Measurements from ENCODE around the gene POU5F1.
"Not testable (repeated sequence)": the region's sequence is repeated elsewhere in the genome, so short reads cannot be mapped to it uniquely, and the experiment has no call there.

The POU5F1 gene

DNA sequence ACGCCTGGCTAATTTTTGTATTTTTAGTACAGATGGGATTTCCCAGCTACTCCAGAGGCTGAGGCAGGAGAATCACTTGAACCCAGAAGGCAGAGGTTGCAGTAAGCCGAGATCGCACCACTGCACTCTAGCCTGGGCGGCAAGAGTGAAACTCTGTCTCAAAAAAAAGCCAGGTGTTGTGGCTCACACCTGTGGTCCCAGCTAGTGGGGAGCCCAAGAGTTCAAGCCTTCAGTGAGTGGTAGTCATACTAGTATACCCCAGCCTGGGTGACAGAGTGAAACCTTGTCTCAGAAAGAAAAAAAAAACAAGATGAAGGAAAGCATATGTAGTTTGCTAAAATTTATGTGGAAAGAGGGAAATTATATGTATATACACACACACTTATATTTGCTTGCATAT lies 20.0 kb upstream of the POU5F1 start:
- DNase-seq: no peak

DNA sequence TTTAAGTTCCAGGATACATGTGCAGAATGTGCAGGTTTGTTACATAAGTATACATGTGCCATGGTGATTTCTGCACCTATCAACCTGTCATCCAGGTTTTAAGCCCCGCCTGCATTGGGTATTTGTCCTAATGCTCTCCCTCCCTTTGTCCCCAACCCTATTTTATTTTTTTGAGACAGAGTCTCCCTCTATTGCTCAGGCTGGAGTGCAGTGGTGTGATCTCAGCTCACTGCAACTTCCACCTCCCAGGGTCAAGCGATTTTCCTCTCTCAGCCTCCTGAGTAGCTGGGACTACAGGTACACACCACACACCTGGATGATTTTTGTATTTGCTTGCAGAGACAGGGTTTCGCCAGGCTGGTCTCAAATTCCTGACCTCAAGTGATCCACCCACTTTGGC lies 18.7 kb upstream of the POU5F1 start:
- not testable (repeated sequence) for DNase-seq

DNA sequence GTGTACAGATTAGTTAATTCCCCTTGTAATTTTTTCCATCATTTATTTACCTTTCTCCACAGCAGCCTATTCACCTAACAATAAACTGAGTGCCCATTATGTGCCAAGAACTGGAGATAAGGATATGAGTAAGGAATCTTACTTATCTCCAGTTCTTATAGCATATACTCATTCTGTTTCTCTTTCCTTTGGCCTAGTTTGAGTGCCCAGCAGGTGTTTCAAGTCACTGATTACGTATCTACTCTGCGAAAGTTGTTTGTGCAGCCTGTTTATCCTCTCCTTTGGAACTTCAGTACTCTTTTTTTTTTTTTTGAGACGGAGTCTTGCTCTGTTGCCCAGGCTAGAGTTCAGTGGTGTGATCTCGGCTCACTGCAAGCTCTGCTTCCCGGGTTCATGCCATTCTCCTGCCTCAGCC lies 17.3 kb upstream of the POU5F1 start:
- no peak for DNase-seq

DNA sequence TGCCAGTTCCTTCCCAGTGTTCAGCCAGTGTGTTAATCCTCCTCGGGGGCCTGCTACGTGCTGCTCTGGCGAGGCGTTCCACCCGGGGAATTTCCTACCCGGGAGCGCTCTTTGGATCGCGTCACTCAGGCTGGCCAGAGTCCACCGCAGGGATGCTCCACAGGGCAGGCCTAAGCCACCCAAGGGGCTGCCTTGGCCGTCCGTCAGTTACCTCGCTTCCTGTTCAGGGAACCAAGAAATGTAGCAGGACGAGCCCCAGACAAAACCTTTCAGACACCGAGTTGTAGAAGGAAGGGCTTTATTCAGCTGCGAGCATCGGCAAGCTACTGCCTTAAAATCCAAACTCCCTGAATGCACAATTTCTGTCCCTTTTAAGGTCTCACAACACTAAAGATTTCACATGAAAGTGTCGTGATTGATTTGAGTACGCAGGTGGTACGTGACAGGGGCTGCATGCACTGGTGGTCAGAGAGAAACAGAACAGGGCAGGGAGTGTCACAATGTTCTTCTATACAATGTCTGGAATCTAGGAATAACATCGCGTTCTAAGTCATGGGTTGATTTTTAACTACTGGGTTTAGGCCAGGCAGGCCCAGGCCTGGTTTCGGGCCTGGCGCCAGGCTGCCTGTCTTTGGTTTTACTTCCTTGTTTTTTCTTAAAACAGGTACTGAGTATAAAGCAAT lies 15.7 kb upstream of the POU5F1 start:
- DNase-seq: no peak

DNA sequence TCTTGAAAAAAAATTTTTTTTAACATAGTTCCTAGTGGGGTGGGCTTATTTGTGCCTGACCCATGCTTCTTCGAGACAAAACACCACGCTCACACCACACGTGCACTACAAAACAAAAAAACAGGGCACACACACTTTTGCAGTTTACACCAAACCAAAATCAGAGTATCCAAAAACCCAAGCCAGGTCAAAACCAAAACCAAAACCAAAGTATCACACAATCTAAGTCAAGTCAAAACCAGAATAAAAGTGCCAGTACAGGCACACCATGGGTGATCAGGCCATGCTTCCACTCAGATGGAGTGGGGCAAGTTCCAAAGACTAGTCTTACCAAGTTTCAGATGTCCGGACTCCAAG lies 15.2 kb upstream of the POU5F1 start:
- not testable (repeated sequence) for DNase-seq

DNA sequence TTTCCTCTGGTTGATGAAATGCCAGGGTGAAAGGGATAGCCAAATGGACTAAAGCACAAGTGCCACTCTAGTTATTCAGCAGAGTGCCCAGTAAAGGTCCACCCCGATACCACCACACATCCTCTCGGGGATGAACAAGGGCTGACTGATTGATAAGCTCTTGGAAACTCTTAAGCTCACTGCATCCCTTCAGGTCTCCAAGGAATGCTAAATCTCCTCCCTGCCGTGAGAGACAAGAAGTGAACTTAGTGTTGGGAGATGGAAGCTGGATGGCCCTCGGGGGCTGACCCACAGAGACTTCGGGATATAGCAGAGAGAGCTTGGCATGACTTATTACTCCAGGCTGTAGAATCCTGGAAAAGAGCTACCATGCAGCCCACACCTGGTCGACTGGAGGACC lies 13.4 kb upstream of the POU5F1 start:
- not testable (repeated sequence) for DNase-seq

DNA sequence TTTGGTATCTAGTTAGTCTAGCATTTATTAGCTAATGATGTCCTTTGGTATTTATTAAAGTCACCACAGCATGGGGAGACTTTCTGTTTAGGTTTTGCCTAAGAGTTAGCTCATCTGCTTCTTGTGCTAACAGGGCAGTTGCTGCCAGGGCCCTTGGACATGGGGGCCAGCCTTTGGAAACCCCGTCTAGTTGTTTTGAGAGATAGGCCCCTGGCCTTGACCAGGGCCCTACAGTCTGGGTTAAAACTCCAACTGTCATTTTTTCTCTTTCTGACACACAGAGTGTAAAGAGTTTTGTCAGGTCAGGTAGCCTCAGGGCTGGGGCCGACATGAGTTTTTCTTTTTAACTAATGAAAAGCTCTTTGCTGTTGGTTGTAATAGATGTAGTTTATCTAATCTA lies 12.8 kb upstream of the POU5F1 start:
- not testable (repeated sequence) for DNase-seq

DNA sequence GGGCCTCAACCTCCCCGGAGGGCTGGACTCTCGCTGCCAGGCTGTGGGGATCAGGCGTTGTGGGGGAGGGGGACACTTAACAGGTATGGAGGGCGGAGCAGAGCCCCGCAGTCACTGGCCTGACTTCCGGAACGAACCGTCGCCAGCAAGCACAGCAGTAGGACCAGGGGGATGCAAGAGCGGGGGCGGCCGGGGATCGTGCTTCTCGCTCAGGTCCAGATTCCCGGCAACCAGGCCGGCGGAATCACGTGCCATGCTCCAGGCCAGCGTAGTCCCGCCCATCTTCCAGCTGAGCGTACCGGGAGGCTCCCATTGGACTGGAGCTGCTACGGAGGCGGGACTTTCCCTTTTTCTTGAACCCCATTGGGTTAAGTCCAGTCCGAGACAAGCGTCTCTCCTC lies 10.0 kb upstream of the POU5F1 start:
- DNase-seq: no peak

DNA sequence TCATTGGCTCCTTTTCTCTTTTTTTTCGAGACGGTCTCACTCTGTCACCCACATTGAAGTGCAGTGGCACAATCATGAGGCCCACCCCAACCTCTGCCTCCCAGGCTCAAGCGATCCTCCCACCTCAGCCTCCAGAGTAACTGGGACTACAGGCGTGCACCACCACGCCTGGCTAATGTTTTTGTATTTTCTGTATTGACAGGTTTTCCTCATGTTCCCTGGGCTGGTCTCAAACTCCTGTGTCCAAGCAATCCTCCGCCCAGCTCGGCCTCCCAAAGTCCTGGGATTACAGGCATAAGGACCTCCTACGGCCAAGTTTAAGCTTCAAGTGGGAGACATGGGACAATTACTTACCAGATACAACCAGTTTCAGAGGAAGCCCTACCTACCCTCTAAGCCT lies 9.4 kb upstream of the POU5F1 start:
- no peak for DNase-seq

DNA sequence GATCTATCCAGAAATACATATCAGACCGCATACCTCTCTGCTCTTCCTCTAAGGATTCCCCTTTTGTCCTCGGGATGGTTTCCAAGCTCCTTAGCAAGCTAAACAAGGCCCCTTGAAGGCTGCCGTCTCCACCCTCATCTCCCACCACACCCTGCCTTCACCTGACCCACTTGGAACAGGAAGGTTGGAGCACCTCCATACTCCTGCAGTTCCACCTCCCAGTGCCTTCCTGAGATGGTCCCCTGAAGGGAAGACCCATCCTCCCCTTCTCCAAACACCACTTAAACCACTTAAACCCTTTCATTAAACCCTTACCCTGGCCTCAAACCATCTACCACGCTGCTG lies 8.5 kb upstream of the POU5F1 start:
- no peak for DNase-seq

DNA sequence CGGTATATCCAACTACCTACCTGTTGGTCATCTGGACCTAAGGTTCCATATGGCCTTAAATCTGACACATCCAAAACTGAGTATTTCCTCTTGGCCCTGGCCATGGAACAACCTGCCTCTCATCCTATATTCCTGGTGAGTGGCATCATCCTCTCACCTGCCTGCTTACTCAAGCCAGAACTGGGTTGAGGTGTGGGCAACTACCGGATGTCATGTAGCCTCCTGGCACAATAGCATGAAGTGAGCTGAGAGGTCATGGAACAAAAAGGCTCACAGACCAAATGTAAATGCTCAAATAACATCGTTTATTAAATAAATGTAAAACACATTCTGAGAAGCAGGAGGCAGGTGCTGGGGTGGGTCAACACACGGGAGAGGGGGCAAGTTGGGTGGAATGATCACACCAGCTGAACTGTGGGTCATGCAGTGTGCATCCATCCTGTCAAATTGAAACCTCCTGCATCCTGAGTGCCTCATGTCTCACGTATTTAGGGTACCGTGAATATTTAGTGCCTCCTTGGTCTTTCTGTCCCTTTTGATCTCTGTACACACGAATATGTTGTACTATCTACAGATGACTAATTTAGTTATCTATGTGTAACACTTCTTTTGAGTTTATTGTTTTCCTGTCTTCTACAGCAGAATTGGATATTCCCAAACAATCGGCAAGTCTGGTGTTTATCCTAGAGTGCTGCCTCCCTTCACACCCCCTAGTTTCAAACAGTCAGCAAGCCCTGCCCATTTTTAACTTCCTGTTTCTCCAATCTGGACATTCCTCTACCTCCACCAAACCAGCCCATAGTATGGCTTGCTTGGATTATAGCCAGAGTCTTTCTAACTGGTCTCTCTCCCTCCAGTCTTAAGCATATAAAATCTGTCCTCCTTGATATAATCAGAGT lies 7.9 kb upstream of the POU5F1 start:
- no peak for DNase-seq

DNA sequence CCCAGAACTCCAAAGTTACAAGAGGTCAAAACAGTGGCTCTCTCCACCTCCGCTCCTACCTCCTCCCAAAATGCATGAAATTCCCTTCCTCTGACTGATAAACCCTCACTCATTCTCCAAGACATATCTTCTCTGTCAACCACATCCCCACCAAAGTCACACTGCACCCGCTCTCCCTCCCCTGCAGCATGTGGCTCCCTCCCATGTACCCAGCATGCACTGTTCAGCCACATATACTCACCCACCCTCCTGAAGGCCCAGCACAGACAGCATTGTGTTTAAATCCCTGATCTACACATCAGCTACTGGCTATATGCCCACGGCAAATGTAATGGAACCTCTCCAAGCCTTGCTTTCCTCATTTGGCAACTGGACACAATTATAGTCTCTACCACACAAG lies 5.5 kb upstream of the POU5F1 start:
- no peak for DNase-seq

DNA sequence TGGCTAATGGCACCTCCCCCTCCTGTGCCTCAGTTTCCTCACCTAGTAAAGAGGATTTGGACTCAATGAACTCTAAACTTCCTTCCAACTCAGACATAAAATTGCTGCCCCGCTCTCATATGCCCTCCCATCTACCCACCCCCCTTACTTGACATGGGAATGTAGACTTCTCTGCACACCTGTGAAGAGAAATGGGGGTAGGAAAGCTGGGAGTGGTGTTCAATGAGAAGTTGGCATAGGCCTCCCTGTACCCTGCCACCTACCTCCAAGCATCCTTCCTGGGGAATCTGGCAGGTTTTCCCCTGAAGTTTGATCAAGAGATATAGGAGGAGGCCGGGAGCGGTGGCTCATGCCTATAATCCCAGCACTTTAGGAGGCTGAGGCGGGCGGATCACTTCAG lies 3.9 kb upstream of the POU5F1 start:
- no peak for DNase-seq

DNA sequence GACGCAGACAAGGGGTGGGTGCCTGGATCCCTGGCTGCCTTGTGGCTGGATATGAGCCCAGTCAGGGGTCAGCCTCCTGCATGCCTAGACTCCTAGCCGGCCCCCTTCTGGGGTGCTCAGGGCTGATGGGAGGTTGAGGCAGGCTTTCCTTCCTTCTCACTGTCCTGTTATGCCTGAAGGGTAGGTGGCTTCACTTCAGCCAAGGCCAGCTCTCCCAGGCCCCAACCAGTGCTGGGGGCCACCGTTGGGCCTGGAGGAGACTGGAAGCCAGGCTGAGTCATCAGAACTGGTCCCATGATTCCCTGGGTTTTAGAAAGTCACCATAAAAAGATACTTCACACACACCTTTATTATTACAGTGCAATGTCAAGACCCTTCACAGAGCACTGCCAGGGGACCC lies 2.9 kb upstream of the POU5F1 start:
- DNase-seq: no peak

DNA sequence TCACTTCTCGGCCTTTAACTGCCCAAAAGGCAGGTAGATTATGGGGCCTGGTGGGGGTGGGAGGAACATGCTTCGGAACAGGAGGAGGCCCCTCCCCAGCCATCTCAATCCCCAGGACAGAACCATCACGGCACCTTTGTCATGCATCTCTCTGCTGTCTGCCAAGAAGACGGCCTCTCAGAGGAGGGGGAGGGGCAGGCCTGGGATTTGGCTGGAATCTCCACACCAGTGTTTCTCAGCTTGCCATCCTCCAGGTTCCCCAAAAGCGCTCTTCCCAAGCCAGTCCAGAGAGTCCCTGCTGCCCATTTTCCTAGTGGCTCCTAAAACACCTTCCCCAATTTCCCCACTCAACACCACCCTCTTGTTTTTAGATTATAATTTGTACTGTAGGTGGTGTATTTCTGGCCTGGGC lies 2.5 kb upstream of the POU5F1 start:
- DNase-seq: no peak

DNA sequence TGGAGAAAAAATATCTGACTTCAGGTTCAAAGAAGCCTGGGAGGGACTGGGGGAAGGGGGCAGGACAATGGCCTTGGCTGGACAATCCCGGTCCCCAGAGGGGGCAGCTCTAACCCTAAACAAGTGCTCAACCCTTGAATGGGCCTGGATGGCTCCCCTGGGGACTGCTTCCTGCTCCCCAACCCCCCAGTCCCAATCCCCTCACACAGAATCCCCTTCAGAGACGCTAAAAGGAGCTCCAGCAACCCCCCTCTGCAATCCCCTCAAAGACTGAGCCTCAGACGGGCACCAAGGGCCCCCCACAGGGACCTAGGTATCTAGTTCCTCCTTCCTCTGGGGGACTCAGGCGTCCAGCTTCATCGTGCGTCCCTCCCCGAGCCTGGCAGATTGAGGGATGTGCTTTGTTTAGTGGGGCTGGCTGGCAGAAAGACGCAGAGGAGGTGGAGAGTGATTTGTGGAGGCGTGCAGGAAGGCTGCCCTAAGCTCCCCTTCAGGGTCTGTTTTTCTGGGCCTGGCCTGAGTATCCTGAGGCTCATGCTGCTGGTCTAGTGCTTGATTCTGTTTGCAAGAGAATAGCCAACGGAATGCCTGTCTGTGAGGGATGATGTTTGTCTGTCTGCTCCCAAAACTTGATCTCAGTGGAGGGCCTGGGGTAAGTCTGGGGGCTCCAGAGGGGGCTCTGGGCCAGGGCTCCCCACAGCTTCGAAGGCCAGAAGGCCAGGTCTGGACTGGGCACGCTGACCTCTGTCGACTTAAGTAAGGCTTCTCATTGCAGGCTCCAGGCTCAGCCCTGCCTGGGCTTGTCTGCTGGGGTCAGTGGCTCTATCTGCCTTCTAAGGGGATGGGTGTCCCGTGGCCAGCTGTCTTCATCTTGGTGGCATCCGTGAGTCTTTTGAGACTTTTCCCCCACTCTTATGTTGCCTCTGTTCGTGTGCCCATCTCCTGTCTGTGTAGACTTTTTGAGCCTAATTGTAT lies 1.7 kb upstream of the POU5F1 start:
- DNase-seq: no peak

DNA sequence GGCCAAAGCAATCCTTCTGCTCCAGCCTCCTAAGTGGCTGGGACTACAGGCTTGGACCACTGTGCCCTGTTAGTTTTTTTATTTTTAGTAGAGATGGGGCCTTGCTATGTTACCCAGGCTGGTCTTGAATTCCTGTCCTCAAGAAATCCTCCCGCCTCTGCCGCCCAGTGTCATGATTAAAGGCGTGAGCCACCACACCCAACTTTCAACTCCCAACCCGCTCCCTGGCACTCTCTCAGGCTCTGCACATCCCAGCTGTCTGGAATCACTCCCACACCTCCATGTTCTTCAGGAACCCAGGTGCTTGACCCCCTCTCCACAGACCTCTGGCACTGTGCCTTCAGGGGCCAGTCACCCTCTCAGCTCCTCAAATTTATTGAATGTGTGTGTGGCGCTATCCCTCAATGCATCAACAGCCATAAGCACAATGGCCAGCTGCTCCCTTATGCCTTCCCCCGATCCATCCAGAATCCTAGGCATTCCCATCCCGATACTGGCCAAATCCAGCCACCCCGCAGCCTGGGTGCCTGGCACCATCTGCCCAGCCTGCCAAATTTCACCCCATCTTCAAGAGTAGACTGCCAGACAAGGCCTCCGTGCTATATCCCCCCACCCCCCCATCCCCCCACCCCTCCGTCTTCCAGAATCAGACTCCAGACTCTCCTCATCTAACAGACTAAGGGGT lies 647 bp upstream of the POU5F1 start:
- no peak for DNase-seq

DNA sequence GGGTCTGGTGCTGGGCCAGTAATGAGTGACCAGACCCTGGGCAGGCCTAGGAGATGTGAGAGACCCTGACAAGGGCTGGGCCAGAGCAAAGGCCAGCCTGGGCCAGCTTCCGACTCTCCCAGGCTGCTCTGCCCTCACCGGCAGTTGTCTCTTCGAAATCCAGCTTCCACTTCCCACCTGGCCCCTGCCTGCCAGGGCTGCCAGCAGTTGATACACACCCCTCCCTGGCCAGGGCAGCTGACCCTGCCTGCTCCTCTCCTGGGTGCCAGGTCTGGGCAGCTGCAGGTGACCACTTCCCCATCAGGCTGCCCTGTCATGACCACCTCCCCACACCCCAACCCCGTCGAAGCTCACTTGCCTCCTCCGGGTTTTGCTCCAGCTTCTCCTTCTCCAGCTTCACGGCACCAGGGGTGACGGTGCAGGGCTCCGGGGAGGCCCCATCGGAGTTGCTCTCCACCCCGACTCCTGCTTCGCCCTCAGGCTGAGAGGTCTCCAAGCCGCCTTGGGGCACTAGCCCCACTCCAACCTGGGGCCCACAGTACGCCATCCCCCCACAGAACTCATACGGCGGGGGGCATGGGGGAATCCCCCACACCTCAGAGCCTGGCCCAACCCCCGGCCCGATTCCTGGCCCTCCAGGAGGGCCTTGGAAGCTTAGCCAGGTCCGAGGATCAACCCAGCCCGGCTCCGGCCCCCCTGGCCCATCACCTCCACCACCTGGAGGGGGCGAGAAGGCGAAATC lies 453 bp downstream of the POU5F1 start:
- DNase-seq: not testable (repeated sequence)

DNA sequence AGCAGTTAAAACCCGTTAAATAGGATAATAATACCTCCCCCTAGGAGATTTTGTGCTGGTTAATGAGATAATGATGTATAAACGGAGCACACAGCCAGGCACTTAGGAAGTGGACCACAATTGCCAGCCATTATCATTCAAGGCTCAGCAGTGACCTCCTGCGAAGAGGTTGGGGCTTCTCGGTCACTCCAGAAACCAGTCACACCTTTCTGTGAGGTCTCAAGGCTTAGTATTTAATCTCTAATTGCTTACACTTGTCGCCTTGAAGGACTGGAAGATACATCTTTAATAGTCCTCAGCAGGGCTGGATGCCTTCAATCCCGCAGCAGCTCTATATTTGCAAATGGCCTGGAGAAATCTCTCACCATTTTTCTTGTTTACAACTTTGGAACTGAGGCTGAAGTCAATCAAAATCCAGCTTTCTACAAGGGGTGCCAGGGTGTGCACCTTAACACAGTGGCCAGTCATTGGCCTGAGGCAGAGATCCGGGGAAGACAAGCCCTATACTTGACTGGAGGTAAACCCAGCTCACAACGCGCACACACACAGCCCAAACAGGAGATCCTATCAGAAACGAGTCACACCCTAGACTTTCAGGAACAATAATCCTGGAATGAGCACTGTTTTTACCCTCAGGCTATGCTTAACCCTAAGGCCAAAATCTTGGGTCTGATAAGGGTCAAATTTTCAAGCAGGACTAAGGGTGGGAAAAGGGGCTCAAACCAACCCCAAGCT lies 1.2 kb downstream of the POU5F1 start:
- no peak for DNase-seq

DNA sequence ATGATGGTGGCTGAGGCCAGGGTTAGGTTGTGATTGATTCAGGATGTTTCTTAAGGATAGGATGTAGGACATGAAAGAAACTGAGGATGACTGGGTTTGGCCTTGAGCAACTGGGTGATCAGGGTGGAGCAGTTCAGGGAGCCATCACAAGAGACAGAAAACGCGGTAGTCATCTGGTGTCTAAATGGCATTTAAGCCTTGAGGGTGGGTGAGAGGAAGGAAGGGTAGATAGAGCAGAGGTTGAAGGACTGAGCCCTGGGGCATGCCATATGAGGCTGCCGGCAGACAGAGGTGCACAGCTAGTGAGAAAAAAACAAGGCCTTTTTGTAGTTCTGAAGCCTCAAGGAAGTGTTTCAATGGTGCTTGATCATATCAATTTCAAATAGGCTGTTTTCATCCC lies 1.9 kb downstream of the POU5F1 start:
- DNase-seq: no peak

DNA sequence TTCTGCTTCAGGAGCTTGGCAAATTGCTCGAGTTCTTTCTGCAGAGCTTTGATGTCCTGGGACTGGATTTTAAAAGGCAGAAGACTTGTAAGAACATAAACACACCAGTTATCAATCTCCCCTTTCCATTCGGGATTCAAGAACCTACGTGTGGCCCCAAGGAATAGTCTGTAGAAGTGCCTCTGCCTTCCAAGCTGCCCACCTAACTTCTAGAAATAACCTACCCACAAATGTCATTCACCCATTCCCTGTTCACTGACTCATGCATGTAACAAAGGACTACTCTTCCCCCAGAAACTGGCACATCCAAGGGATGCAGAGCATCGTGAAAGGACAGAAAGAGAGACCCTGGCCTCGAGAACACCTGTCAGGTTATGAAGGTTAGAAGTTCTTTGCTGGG lies 4.5 kb downstream of the POU5F1 start:
- DNase-seq: no peak
